Fibroblast of lung (primary cell): ENCODE data around the gene CCDC60. TPM values are rescaled to one million over a fixed set of nuclear protein-coding genes. Genes with fewer than 3 reads are reported as not detected.
"Not testable (repeated sequence)": the region's sequence is repeated elsewhere in the genome, so short reads cannot be mapped to it uniquely, and the experiment has no call there.

Experiments
- DNase-seq, 2 donors: peaks; one replicate each; pipeline versions ENCODE4 v3.0.0 to v3.0.0-alpha.2; 2010; ENCODE audit warnings: low read depth in 2 of 2
- H2AFZ ChIP-seq: 2 replicates; pipeline ENCODE4 v1.5.1; 2012; ENCODE audit warnings: low read length, control low read depth, inconsistent platforms
- H3K27ac ChIP-seq: 2 replicates; pipeline ENCODE4 v1.5.1; 2011; ENCODE audit warnings: low read length, control low read depth; ENCODE audit not compliant: insufficient read depth
- H3K27me3 ChIP-seq: 2 replicates; pipeline ENCODE4 v1.5.1; 2011; ENCODE audit warnings: mild to moderate bottlenecking, low read length; ENCODE audit not compliant: control insufficient read depth, insufficient read depth
- H3K36me3 ChIP-seq: 2 replicates; pipeline ENCODE4 v1.5.1; 2011; ENCODE audit warnings: low read length; ENCODE audit not compliant: control insufficient read depth, insufficient read depth
- H3K4me1 ChIP-seq: 2 replicates; pipeline ENCODE4 v1.5.1; 2011; ENCODE audit warnings: low read length; ENCODE audit not compliant: control insufficient read depth, insufficient read depth; ENCODE audit errors: extremely low read depth
- H3K4me2 ChIP-seq: 2 replicates; pipeline ENCODE4 v1.5.1; 2011; ENCODE audit warnings: low read length, control low read depth; ENCODE audit not compliant: insufficient read depth; ENCODE audit errors: extremely low read depth
- H3K4me3 ChIP-seq, 4 experiments: fragments of 200-600 bp in 1 of 4; sonication (generic) in 1 of 4; replicated peaks in 1 of 4; 2 replicates each; pipeline ENCODE4 v1.5.1; 2011 to 2016; ENCODE audit warnings: low read length in 4 of 4, low read depth in 3 of 4, mild to moderate bottlenecking in 3 of 4, control low read depth in 2 of 4, inconsistent platforms in 1 of 4, mixed read lengths in 1 of 4; ENCODE audit not compliant: insufficient read depth in 1 of 4; ENCODE audit errors: control extremely low read depth in 1 of 4
- H3K79me2 ChIP-seq: 2 replicates; pipeline ENCODE4 v1.5.1; 2012; ENCODE audit warnings: mild to moderate bottlenecking, low read length, inconsistent platforms; ENCODE audit not compliant: control insufficient read depth, insufficient read depth
- H3K9ac ChIP-seq: 2 replicates; pipeline ENCODE4 v1.5.1; 2011; ENCODE audit warnings: mild to moderate bottlenecking, low read length, control low read depth; ENCODE audit not compliant: insufficient read depth
- H3K9me3 ChIP-seq: 2 replicates; pipeline ENCODE4 v1.5.1; 2012; ENCODE audit warnings: low read depth, low read length; ENCODE audit not compliant: control insufficient read depth, insufficient read depth
- H4K20me1 ChIP-seq: 2 replicates; pipeline ENCODE4 v1.5.1; 2011; ENCODE audit warnings: low read length; ENCODE audit not compliant: control insufficient read depth, insufficient read depth; ENCODE audit errors: extremely low read depth
- CTCF ChIP-seq, 2 donors: IDR thresholded peaks in 1 of 2; conservative IDR thresholded peaks in 1 of 2; 1 replicate in 1 of 2; 2 replicates in 1 of 2; pipeline ENCODE4 v1.5.1; 2011 to 2012; ENCODE audit warnings: low read length in 2 of 2, control low read depth in 1 of 2, inconsistent platforms in 1 of 2, low read depth in 1 of 2, mild to moderate bottlenecking in 1 of 2
- EZH2 ChIP-seq: IDR thresholded peaks from 2 replicates; pipeline ENCODE4 v1.5.1; 2012; ENCODE audit warnings: low read length, control low read depth, mild to moderate bottlenecking; ENCODE audit errors: missing control alignments
- polyA plus RNA-seq, 2 donors: library from polyadenylated mRNA; depleted of rRNA in 1 of 2; stranded (reverse) in 1 of 2; unstranded in 1 of 2; fragments of >200 nt; gene quantifications; 2 replicates each; pipeline ENCODE4 v1.2.1, GENCODE V29; 2011 to 2012; ENCODE audit warnings: missing spikeins in 1 of 2
- total RNA-seq: library from RNA; depleted of rRNA; stranded (reverse); fragments of >200 nt; gene quantifications from 2 replicates; pipeline ENCODE4 v1.2.1, GENCODE V29; 2014

Gene CCDC60
- total and polyA plus RNA-seq, 2 donors (not counting 1 experiment from before 2014, with no cell fraction given) = not detected

GRCh38 chr12:119341988-119342387 is 7.5 kb downstream of the CCDC60 start:
- H3K79me2 ChIP-seq = no peaks in the 10 kb centered on the region
- H3K9ac ChIP-seq = no peak overlapping the region
- H2AFZ ChIP-seq = no peak overlapping the region
- H3K36me3 ChIP-seq = no peaks in the 10 kb centered on the region
- H3K4me3 ChIP-seq = no peak overlapping the region
- no peak overlapping the region for H3K4me2 ChIP-seq
- no peaks in the 10 kb centered on the region for H3K27me3 ChIP-seq
- H3K4me1 ChIP-seq = no peaks in the 10 kb centered on the region
- H3K27ac ChIP-seq = no peak overlapping the region
- no peaks in the 10 kb centered on the region for H4K20me1 ChIP-seq
- no peaks in the 10 kb centered on the region for H3K9me3 ChIP-seq
- TF ChIP-seq EZH2 = no peak
- no peak for TF ChIP-seq CTCF (conservative IDR thresholded peaks at IDR 0.05 in 1 of 2, IDR thresholded peaks at IDR 0.05 in 1 of 2; ENCODE audit: low read depth in 1 of 2, low read length in 2 of 2)
- no peak for DNase-seq

GRCh38 chr12:119343130-119343529 is 8.6 kb downstream of the CCDC60 start:
- no peaks in the 10 kb centered on the region for H4K20me1 ChIP-seq
- no peak for TF ChIP-seq CTCF (conservative IDR thresholded peaks at IDR 0.05 in 1 of 2, IDR thresholded peaks at IDR 0.05 in 1 of 2; ENCODE audit: low read depth in 1 of 2, low read length in 2 of 2)
- no peak for TF ChIP-seq EZH2
- DNase-seq = no peak
- no peaks in the 10 kb centered on the region for H3K4me1 ChIP-seq
- H2AFZ ChIP-seq = no peak overlapping the region
- no peaks in the 10 kb centered on the region for H3K27me3 ChIP-seq
- no peaks in the 10 kb centered on the region for H3K79me2 ChIP-seq
- no peak overlapping the region for H3K4me3 ChIP-seq
- no peaks in the 10 kb centered on the region for H3K36me3 ChIP-seq
- no peak overlapping the region for H3K4me2 ChIP-seq
- H3K27ac ChIP-seq = no peak overlapping the region
- H3K9ac ChIP-seq = no peak overlapping the region
- H3K9me3 ChIP-seq = no peaks in the 10 kb centered on the region

- no peaks in the 10 kb centered on the region for H3K79me2 ChIP-seq
- no peaks in the 10 kb centered on the region for H3K9me3 ChIP-seq
- no peak for TF ChIP-seq EZH2
- no peak for TF ChIP-seq CTCF (conservative IDR thresholded peaks at IDR 0.05 in 1 of 2, IDR thresholded peaks at IDR 0.05 in 1 of 2; ENCODE audit: low read depth in 1 of 2, low read length in 2 of 2)
- no peak overlapping the region for H3K9ac ChIP-seq
- H3K4me1 ChIP-seq = no peaks in the 10 kb centered on the region
- no peak overlapping the region for H3K4me3 ChIP-seq
- no peak overlapping the region for H2AFZ ChIP-seq
- H3K27me3 ChIP-seq = no peaks in the 10 kb centered on the region
- DNase-seq = no peak
- H3K4me2 ChIP-seq = no peak overlapping the region
- no peaks in the 10 kb centered on the region for H3K36me3 ChIP-seq
- no peaks in the 10 kb centered on the region for H4K20me1 ChIP-seq
- H3K27ac ChIP-seq = no peak overlapping the region
Observed at GRCh38 chr12:119354172-119354571, 19.6 kb downstream of the CCDC60 start.

GRCh38 chr12:119360366-119360765 is 25.8 kb downstream of the CCDC60 start:
- DNase-seq, H3K79me2 ChIP-seq, H3K36me3 ChIP-seq, H3K9ac ChIP-seq, H4K20me1 ChIP-seq, H3K27ac ChIP-seq, H3K4me3 ChIP-seq, H3K4me2 ChIP-seq, H2AFZ ChIP-seq, H3K27me3 ChIP-seq, H3K9me3 ChIP-seq, H3K4me1 ChIP-seq: not testable (repeated sequence)
